PC-3 (cell line): ENCODE data around the gene TRAK1. TPM values are rescaled to one million over a fixed set of nuclear protein-coding genes. Genes with fewer than 3 reads are reported as not detected.

Source experiments
- ATAC-seq: fragments of 200-7000 bp; cut with Tn5 transposase; 2 replicates; pipeline ENCODE4 v1.9.1; 2020; ENCODE audit warnings: mild to moderate bottlenecking, moderate library complexity
- BruUV-seq: library from RNA; stranded (reverse); fragments of 400-500 nt; replicated peaks from 2 replicates; lab custom pipeline; 2021; lab: Mats Ljungman, UMichigan
- CTCF ChIA-PET: fragments of 300-600 bp; sonication (Branson Sonifier 250); formaldehyde crosslinking; loops from one replicate; lab custom pipeline; 2022; ENCODE audit warnings: antibody characterized with exemption; lab: Charles Lee
- POLR2A ChIA-PET: fragments of 300-600 bp; sonication (Branson Sonifier 250); formaldehyde crosslinking; loops from one replicate; lab custom pipeline; 2022; ENCODE audit warnings: antibody characterized with exemption; ENCODE audit not compliant: unreplicated experiment; lab: Charles Lee
- DNase-seq: peaks from one replicate; pipeline ENCODE4 v3.0.0-alpha.2; 2015
- H2AFZ ChIP-seq: fragments of 300-600 bp; sonication (generic); 2 replicates; pipeline ENCODE4 v1.6.0; 2016; ENCODE audit warnings: antibody characterized with exemption, low read length
- H3F3A ChIP-seq: fragments of 300-600 bp; sonication (generic); one replicate; pipeline ENCODE4 v1.6.0; 2017; ENCODE audit warnings: antibody characterized with exemption, low read length, control low read depth, mild to moderate bottlenecking; ENCODE audit not compliant: unreplicated experiment
- H3K27ac ChIP-seq: fragments of 300-600 bp; sonication (generic); 2 replicates; pipeline ENCODE4 v1.5.1; 2016; ENCODE audit warnings: mild to moderate bottlenecking, low read length
- H3K27me3 ChIP-seq: fragments of 300-600 bp; sonication (generic); 2 replicates; pipeline ENCODE4 v1.6.1; 2016; ENCODE audit warnings: low read length, mixed read lengths
- H3K36me3 ChIP-seq: fragments of 300-600 bp; sonication (generic); 2 replicates; pipeline ENCODE4 v1.6.1; 2016; ENCODE audit warnings: low read depth, mixed run types, low read length, mixed read lengths
- H3K4me1 ChIP-seq: fragments of 300-600 bp; sonication (generic); 2 replicates; pipeline ENCODE4 v1.5.1; 2016; ENCODE audit warnings: low read length; ENCODE audit not compliant: insufficient read depth
- H3K4me2 ChIP-seq: fragments of 300-600 bp; sonication (generic); 2 replicates; pipeline ENCODE4 v1.6.0; 2016; ENCODE audit warnings: low read length
- H3K4me3 ChIP-seq: fragments of 300-600 bp; sonication (generic); 2 replicates; pipeline ENCODE4 v1.5.1; 2016; ENCODE audit warnings: mild to moderate bottlenecking, low read length, mixed read lengths
- H3K79me2 ChIP-seq: fragments of 300-600 bp; sonication (generic); 2 replicates; pipeline ENCODE4 v1.6.1; 2017; ENCODE audit warnings: low read length, mixed read lengths
- H3K9ac ChIP-seq: fragments of 300-600 bp; sonication (generic); 2 replicates; pipeline ENCODE4 v1.6.0; 2016; ENCODE audit warnings: mild to moderate bottlenecking, low read length
- H3K9me2 ChIP-seq: fragments of 300-600 bp; sonication (generic); replicated peaks from 2 replicates; pipeline ENCODE4 v1.6.1; 2016; ENCODE audit warnings: mixed run types, low read length, mixed read lengths
- H3K9me3 ChIP-seq: fragments of 300-600 bp; sonication (generic); 2 replicates; pipeline ENCODE4 v1.6.1; 2016; ENCODE audit warnings: low read length, mixed read lengths
- H4K20me1 ChIP-seq: fragments of 300-600 bp; sonication (generic); 2 replicates; pipeline ENCODE4 v1.6.1; 2016; ENCODE audit warnings: low read length, mixed read lengths
- CTCF ChIP-seq: fragments of 300-600 bp; sonication (generic); conservative IDR thresholded peaks from 2 replicates; pipeline ENCODE4 v1.5.1; 2017; ENCODE audit warnings: antibody characterized with exemption, low read depth, mild to moderate bottlenecking, low read length
- EZH2 ChIP-seq: fragments of 300-600 bp; sonication (generic); IDR thresholded peaks from one replicate; pipeline ENCODE4 v1.6.1; 2017; ENCODE audit warnings: antibody characterized with exemption, mild to moderate bottlenecking, low read length; ENCODE audit not compliant: unreplicated experiment
- EZH2phosphoT487 ChIP-seq: fragments of 300-600 bp; sonication (generic); IDR thresholded peaks from 2 replicates; pipeline ENCODE4 v1.6.1; 2018; ENCODE audit warnings: mild to moderate bottlenecking, antibody characterized with exemption, low read length, borderline replicate concordance
- intact Hi-C: fragments of 100-400 bp; cut with micrococcal nuclease; formaldehyde crosslinking; loops from 2 replicates; pipeline ENCODE4 v1.9.0; 2023
- total RNA-seq: library from RNA; depleted of rRNA; stranded (reverse); fragments of >200 nt; gene quantifications from 2 replicates; pipeline ENCODE4 v1.2.3, GENCODE V29; 2014

TRAK1 gene
- total RNA-seq, 1 experiment from 2014 or later = 23.4 TPM

DNA sequence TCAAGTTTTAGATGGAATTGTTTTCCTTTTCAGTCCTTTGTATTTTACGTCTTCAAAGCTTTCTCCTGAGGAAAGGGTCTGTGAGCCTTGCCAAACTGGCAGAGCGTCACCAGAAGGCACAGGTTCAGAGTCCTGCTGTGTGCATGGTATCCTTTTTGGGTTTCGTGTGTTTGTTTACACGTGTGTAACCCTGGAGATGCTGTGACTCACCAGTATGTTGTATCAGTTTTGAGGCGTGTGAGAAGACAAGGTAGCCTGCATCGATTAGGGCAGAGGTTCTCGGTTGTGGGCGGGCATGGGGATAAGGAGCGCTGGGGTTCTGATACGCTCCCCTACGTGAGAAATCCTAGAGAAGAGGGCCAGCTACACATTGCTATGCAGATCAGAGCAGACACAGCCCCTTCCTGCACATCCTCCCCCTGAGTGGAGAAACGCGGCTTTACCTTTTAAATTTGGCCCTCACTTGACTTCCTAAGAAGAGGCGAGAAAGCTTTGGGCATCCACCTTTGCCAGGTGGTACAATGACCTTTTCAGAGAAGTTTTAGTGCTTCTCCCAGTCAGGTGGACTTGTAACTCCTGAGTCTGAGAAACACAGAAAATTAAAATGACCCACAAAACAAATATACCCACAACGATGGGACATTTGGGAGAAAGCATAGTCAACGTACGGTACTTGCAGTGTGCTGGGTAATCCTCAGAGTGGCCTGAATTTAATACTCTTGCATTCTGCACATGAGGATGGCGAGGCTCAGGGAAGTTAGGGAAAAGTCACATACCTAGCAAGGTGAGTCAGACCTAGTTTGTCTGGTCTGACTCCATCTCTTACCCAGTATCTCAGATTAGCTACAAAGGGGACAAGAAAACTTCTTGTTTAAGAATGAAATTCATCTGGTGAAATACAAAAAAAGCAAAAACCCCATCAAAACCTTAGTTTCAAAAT, 38.1 kb downstream of the TRAK1 start:
- BruUV-seq = no TSS peak
- Histone ChIP-seq H3K27me3 (no peaks in the 10 kb centered on the region), H3F3A (peaks cover 7% of the 10 kb centered on the region), H3K36me3 (peaks cover 3% of the 10 kb centered on the region; the same call in 1 of the 2 replicates), H3K9me3 (no peaks in the 10 kb centered on the region), H4K20me1 (no peaks in the 10 kb centered on the region), H3K4me3 (peak overlapping the region; percentile 43), H3K79me2 (peaks cover 9% of the 10 kb centered on the region), H2AFZ (no peak overlapping the region), H3K9me2 (no peaks in the 10 kb centered on the region), H3K4me2 (peak overlapping the region; percentile 89), H3K9ac (peak overlapping the region; percentile 84), H3K27ac (peak overlapping the region; percentile 96), H3K4me1 (peaks cover 38% of the 10 kb centered on the region)
- ChIA-PET CTCF (interaction anchor here (0.5 to 1.6 kb wide), 4 partner anchors 8 to 100 kb away, joined by 3 to 14 read pairs (median 6); no protein-coding TSS in a partner anchor), POLR2A (interaction anchor here (0.5 to 0.6 kb wide), 3 partner anchors 32 to 675 kb away, joined by 3 to 4 read pairs (median 3); no protein-coding TSS in a partner anchor)
- peak; percentile 89 for DNase-seq
- TF ChIP-seq EZH2phosphoT487 = no peak
- no peak for TF ChIP-seq CTCF
- no peak for TF ChIP-seq EZH2
- intact Hi-C loops = loop anchor here (2.0 to 5.0 kb wide), 2 partner anchors 33 to 62 kb away; no protein-coding TSS in a partner anchor
- ATAC-seq = peak; percentile 69

- POLR2A ChIA-PET = interaction anchor here (0.5 to 0.6 kb wide), 5 partner anchors 9 to 675 kb away, joined by 3 to 4 read pairs (median 3); no protein-coding TSS in a partner anchor
- BruUV-seq = no TSS peak
Measured at GRCh38 chr3:42130007-42130328, 38.8 kb downstream of the TRAK1 start.

More at GRCh38 chr3:42130007-42130328, 38.8 kb downstream of the TRAK1 start:
- ATAC-seq = peak; percentile 21; the same call in 1 of the 2 replicates
- intact Hi-C loops = loop anchor here (1.0 kb wide), 2 partner anchors 21 to 55 kb away; no protein-coding TSS in a partner anchor
- Histone ChIP-seq H3K36me3 (peaks cover 3% of the 10 kb centered on the region; the same call in 1 of the 2 replicates), H3K9me3 (no peaks in the 10 kb centered on the region), H2AFZ (no peak overlapping the region), H3K4me1 (peaks cover 41% of the 10 kb centered on the region), H3K79me2 (peaks cover 8% of the 10 kb centered on the region; the same call in 1 of the 2 replicates), H3K9me2 (no peaks in the 10 kb centered on the region), H3K27me3 (no peaks in the 10 kb centered on the region), H3K4me2 (peak overlapping the region; percentile 89), H3F3A (peaks cover 7% of the 10 kb centered on the region), H3K9ac (peak overlapping the region; percentile 84), H3K27ac (peak overlapping the region; percentile 96), H3K4me3 (peak overlapping the region; percentile 64), H4K20me1 (no peaks in the 10 kb centered on the region)
- TF ChIP-seq EZH2phosphoT487 (no peak), EZH2 (no peak), CTCF (no peak)
- DNase-seq = no peak
- CTCF ChIA-PET = interaction anchor here (0.5 to 1.6 kb wide), 4 partner anchors 9 to 100 kb away, joined by 3 to 14 read pairs (median 6); no protein-coding TSS in a partner anchor
